HG02571 (cell line): ENCODE results near the gene DYNC1I1.

Source experiments
- ATAC-seq: cut with Tn5 transposase; IDR thresholded peaks from one replicate; pipeline ENCODE4 v1.9.1; 2021; ENCODE audit warnings: mild to moderate bottlenecking, moderate library complexity; ENCODE audit not compliant: unreplicated experiment

DYNC1I1 gene

GRCh38 chr7:95955748-95956147 is 183.4 kb downstream of the DYNC1I1 start:
- ATAC-seq = no peak

- ATAC-seq = no peak
Measured at GRCh38 chr7:95957510-95957909, 185.2 kb downstream of the DYNC1I1 start.

- no peak for ATAC-seq
Measured at GRCh38 chr7:95960706-95961244, 188.4 kb downstream of the DYNC1I1 start.

- no peak for ATAC-seq
Measured at GRCh38 chr7:95963446-95963990, 191.2 kb downstream of the DYNC1I1 start.

- ATAC-seq = no peak
Measured at GRCh38 chr7:95971716-95972115, 199.4 kb downstream of the DYNC1I1 start.

- no peak for ATAC-seq
Measured at GRCh38 chr7:95972523-95972922, 200.2 kb downstream of the DYNC1I1 start.

DNA sequence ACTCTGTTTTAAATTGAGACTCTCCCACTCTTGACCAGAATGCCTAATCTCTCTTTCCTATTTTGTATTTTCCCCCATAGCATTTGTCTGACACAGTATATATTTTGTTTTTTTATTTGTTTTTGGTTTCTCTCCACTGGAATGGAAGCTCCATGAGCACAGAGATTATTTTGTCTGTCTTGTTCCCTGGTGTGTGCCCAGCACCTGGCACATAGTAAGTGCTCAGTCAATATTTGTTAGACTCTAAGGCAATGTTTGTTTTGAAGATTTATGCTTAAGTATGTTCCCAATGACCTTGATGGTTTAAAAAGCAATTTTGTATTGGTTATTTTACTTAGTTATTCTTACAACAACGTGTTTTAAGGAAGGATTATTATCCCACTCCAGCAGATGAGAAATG is 201.8 kb downstream of the DYNC1I1 start:
- no peak for ATAC-seq

DNA sequence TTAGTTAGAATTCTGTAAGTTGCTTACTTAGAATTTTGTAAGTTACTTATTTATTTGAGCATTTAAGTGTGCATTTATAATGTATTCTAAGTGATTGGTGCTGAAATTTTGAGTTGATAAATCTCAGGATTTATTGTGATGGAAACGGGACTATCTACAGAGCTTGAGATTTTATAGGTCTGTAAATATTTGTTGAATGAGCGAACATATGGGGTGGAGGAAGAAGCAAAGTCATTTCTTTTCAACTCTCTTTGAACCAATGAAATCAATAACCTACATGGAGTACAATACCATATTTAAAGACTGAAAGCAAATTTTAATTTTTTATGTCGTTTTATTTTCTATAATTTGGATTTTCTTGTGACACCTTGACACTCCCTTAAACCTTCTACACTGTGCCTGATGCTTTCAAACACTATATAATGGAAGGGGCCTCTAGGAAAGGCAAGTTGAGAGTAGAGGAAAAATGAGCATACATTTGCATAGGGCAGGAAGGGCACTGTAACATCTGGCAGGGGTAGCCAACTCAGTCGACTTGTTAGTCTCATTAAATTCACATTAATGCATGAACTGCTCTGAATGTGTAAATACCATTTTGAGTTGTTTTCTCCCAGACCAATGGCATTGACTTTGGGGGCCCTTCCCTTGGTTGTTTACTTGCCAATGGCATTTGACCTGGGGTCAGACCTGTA is 204.2 kb downstream of the DYNC1I1 start:
- ATAC-seq = no peak

DNA sequence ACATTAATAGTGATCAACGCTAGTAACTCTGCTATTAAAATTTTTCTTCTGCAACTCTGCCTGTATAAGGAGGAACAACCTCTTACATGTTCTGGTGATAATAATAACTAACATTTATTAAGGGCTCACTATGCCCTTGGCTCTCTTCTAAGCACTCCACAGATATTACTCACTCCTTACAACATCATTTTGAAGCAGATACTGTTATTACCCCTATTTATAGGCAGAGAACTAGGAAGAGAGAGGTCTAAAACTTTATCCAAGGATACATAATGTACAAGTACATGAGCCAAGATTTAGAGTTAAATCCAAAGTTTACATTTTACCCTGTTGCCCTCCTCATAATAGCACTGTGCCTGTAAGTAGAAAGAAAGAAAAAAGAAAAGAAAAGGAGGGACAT is 205.6 kb downstream of the DYNC1I1 start:
- ATAC-seq = no peak

GRCh38 chr7:95980167-95980566 is 207.8 kb downstream of the DYNC1I1 start:
- ATAC-seq = no peak

DNA sequence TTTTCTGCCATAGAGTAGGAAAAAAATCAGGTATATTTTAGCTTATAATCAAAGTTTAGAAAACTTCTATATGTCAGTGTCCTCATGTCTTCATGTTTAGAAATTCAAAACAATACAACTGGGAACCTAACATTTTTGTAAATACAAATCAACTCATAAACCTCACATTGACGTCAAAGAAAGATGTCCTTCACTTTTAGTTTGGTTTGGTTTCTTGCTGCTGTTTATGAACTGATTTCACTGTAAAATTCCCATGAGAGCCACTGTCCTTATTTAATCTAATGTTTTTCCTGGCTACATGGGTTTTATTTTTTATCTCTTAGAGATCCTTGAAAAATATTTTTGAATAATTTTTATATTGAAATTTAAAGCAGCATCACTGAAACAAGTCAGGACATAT is 208.4 kb downstream of the DYNC1I1 start:
- ATAC-seq = no peak

- ATAC-seq = no peak
Measured at GRCh38 chr7:95986178-95986764, 213.9 kb downstream of the DYNC1I1 start.

DNA sequence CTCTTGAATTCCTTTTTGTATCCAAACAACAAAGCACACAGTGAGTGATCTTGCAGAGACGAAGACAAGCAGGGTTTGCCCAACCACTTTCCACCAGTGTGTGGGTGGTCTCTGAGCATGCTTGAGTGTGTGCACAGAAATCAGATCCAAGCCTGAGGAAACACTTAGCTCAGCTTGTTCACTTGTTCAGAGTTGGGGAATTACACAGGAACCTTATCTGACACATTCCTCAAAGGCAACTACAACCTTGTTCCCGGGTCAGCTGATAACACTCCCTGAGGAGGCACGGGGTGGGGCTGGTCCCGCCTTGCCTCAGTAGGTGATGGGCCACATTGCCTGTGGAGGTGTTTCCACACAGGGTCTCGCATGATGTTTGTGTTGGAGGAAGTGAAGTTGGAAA is 216.9 kb downstream of the DYNC1I1 start:
- ATAC-seq = no peak

DNA sequence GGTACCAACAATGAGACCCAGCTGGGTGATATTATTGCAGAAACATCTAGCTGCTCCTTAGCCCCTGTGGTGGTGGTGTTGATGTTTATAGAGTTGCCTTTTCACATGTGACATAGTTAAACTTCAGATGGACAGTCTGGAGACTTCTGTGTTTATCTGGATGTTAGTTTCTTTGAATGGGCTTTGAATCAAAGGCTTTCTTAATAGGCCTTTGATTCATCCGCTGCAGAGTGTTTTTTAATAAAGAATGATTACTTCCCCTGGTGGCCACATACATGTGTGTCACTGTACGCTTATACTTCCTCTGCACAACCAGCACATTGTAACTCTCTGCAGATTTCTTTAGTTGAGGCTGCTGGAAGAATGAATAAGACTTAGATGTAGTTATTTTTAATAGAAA is 221.0 kb downstream of the DYNC1I1 start:
- ATAC-seq = no peak

GRCh38 chr7:95996174-95996573 is 223.8 kb downstream of the DYNC1I1 start:
- no peak for ATAC-seq

GRCh38 chr7:95996886-95997285 is 224.5 kb downstream of the DYNC1I1 start:
- no peak for ATAC-seq

GRCh38 chr7:95997632-95998031 is 225.3 kb downstream of the DYNC1I1 start:
- no peak for ATAC-seq

DNA sequence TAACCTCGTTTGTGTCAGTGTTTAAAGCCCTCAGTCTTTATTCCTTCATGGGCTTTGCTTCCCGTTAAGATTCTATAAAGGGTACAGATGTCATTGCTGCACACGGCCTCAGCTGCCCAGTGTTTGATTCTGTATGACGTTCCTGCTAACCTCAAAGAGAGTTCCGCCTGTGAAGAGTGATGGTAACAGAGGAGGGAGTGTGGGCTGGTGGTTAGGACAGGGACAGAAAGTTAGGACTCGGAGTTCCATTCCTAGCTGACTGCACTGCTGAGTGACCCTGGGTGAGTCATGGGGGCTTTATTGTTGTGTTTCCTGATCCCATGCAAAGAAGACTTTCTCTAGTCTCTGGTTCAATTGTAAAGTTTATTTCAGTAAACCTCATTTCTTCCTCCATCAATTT is 227.1 kb downstream of the DYNC1I1 start:
- no peak for ATAC-seq

- ATAC-seq = no peak
Measured at GRCh38 chr7:96004578-96004977, 232.2 kb downstream of the DYNC1I1 start.

DNA sequence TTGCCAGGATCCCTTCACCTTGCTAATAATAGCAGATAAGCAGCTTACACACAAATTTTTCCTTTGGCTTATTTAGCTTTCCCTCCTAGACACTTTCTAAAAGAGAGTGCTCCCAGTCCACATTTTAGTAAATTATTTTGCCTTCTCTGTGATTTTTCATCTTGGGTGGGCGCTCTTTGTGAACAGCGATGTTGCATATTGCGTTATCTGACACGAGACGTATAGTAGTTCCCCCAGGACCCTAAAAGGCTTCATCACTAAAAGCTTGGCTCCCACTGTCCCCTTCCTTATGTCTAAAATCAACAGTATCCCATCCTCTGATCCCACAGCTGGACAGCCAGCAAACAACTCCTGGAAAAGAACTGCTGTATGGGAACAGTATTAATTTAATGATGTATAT is 232.9 kb downstream of the DYNC1I1 start:
- no peak for ATAC-seq

- ATAC-seq = no peak
Measured at GRCh38 chr7:96009148-96009547, 236.8 kb downstream of the DYNC1I1 start.

DNA sequence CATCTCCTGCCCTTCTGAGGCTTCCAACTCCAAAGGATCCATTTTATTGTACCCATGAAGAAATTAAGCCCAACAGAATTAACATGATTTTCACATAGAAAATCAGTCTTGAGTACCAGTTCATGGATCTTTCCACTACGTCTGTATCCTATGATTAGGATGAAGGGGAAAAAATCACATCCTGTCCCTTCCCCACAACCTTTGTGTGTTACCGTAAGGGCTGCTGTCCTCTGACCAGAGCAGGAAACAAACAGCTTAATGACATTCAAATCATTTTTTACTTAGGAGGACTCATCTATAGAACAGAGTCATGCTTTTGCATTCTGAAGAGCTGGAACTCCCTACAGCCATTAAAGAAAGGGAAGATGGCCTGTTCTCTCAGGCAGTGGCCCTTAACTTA is 241.5 kb downstream of the DYNC1I1 start:
- no peak for ATAC-seq
